Smooth muscle cell (in vitro differentiated cells): ENCODE data around the gene TTC19. TPM values are rescaled to one million over a fixed set of nuclear protein-coding genes. Genes with fewer than 3 reads are reported as not detected.

ENCODE experiments used
- DNase-seq: peaks from one replicate; lab custom pipeline; 2025; ENCODE audit not compliant: unreplicated experiment; lab: John Stamatoyannopoulos, UW
- H2AFZ ChIP-seq: fragments of 200-600 bp; sonication (generic); 2 replicates; pipeline ENCODE4 v1.6.0; 2016; ENCODE audit warnings: antibody characterized with exemption, low read depth, mild to moderate bottlenecking
- H3F3A ChIP-seq: fragments of 200-600 bp; sonication (generic); 2 replicates; pipeline ENCODE4 v1.6.0; 2017; ENCODE audit warnings: antibody characterized with exemption, low read depth
- H3K27ac ChIP-seq: fragments of 200-600 bp; sonication (generic); 2 replicates; pipeline ENCODE4 v1.5.1; 2016; ENCODE audit warnings: low read depth, mild to moderate bottlenecking
- H3K27me3 ChIP-seq: fragments of 200-600 bp; sonication (generic); 2 replicates; pipeline ENCODE4 v1.6.1; 2016; ENCODE audit warnings: low read depth, mild to moderate bottlenecking
- H3K36me3 ChIP-seq: fragments of 200-600 bp; sonication (generic); 2 replicates; pipeline ENCODE4 v1.5.1; 2016; ENCODE audit warnings: low read depth
- H3K4me1 ChIP-seq: fragments of 200-600 bp; sonication (generic); 2 replicates; pipeline ENCODE4 v1.5.1; 2016; ENCODE audit warnings: low read depth
- H3K4me2 ChIP-seq: fragments of 200-600 bp; sonication (generic); 2 replicates; pipeline ENCODE4 v1.6.0; 2016; ENCODE audit warnings: mild to moderate bottlenecking
- H3K4me3 ChIP-seq: fragments of 200-600 bp; sonication (generic); 2 replicates; pipeline ENCODE4 v1.5.1; 2016; ENCODE audit warnings: mild to moderate bottlenecking
- H3K79me2 ChIP-seq: fragments of 200-600 bp; sonication (generic); 2 replicates; pipeline ENCODE4 v1.6.0; 2016; ENCODE audit warnings: low read depth, mild to moderate bottlenecking
- H3K9ac ChIP-seq: fragments of 200-600 bp; sonication (generic); 2 replicates; pipeline ENCODE4 v1.6.0; 2016; ENCODE audit warnings: low read depth
- H3K9me3 ChIP-seq: fragments of 200-600 bp; sonication (generic); replicated peaks from 2 replicates; pipeline ENCODE4 v1.5.1; 2016; ENCODE audit warnings: low read depth
- H4K20me1 ChIP-seq: fragments of 200-600 bp; sonication (generic); 2 replicates; pipeline ENCODE4 v1.6.0; 2016; ENCODE audit warnings: low read depth
- WGBS: methylation state at CpG from one replicate; pipeline ENCODE4 v1.1.7; 2016; ENCODE audit warnings: low lambda C conversion rate; 5-methylcytosine and 5-hydroxymethylcytosine counted together
- polyA plus RNA-seq: library from polyadenylated mRNA; unstranded; fragments of >200 nt; fragmentation: Nextera tagmentation; extraction: Ambion mirVana; gene quantifications from 2 replicates; pipeline ENCODE4 v1.2.1, GENCODE V29; 2016
- total RNA-seq: library from RNA; depleted of rRNA; stranded (reverse); fragments of >200 nt; gene quantifications from 2 replicates; pipeline ENCODE4 v1.2.3, GENCODE V29; 2014
- TF ChIP-seq, protein P1 (sequence below): fragments of 200-600 bp; sonication (generic); IDR thresholded peaks from 2 replicates; pipeline ENCODE4 v1.5.1; 2017; ENCODE audit warnings: borderline replicate concordance, mild to moderate bottlenecking, antibody characterized with exemption; ENCODE audit not compliant: insufficient read depth, poor library complexity, severe bottlenecking

Gene TTC19
- total and polyA plus RNA-seq, 2 experiments from 2014 or later, result 17.4 to 38.7 TPM

GRCh38 chr17:15999974-16000827 lies 577 bp downstream of the TTC19 start:
- TF ChIP-seq, protein P1, sequence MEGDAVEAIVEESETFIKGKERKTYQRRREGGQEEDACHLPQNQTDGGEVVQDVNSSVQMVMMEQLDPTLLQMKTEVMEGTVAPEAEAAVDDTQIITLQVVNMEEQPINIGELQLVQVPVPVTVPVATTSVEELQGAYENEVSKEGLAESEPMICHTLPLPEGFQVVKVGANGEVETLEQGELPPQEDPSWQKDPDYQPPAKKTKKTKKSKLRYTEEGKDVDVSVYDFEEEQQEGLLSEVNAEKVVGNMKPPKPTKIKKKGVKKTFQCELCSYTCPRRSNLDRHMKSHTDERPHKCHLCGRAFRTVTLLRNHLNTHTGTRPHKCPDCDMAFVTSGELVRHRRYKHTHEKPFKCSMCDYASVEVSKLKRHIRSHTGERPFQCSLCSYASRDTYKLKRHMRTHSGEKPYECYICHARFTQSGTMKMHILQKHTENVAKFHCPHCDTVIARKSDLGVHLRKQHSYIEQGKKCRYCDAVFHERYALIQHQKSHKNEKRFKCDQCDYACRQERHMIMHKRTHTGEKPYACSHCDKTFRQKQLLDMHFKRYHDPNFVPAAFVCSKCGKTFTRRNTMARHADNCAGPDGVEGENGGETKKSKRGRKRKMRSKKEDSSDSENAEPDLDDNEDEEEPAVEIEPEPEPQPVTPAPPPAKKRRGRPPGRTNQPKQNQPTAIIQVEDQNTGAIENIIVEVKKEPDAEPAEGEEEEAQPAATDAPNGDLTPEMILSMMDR, result no peak
- H3K27me3 ChIP-seq, result no peaks in the 10 kb centered on the region
- no peak for DNase-seq

GRCh38 chr17:16001226-16001897 lies 1.7 kb downstream of the TTC19 start:
- Histone ChIP-seq H3K27ac (no peak overlapping the region), H3K36me3 (peaks cover 17% of the 10 kb centered on the region), H3K9me3 (no peaks in the 10 kb centered on the region), H3K4me1 (peaks cover 9% of the 10 kb centered on the region), H3K79me2 (peaks cover 41% of the 10 kb centered on the region), H2AFZ (no peak overlapping the region), H3F3A (no peaks in the 10 kb centered on the region), H4K20me1 (peaks cover 11% of the 10 kb centered on the region), H3K27me3 (no peaks in the 10 kb centered on the region), H3K4me2 (peak overlapping the region; percentile 90), H3K9ac (no peak overlapping the region), H3K4me3 (peak overlapping the region; percentile 63)
- TF ChIP-seq, protein P1, result no peak
- no peak for DNase-seq

More at GRCh38 chr17:15999974-16000827, 577 bp downstream of the TTC19 start:
- Histone ChIP-seq H3K79me2 (peaks cover 49% of the 10 kb centered on the region), H2AFZ (peak overlapping the region; percentile 1), H3F3A (no peaks in the 10 kb centered on the region), H3K9me3 (no peaks in the 10 kb centered on the region), H4K20me1 (peaks cover 11% of the 10 kb centered on the region), H3K4me3 (peak overlapping the region; percentile 63), H3K27ac (peak overlapping the region; percentile 89), H3K4me1 (peaks cover 9% of the 10 kb centered on the region), H3K9ac (peak overlapping the region; percentile 74), H3K36me3 (peaks cover 17% of the 10 kb centered on the region), H3K4me2 (peak overlapping the region; percentile 90)
- 2% methylated on average over 44 of the region's 64 CpGs for WGBS

- TF ChIP-seq, protein P1, result no peak
- peaks cover 11% of the 10 kb centered on the region for H4K20me1 ChIP-seq
- H3K9ac ChIP-seq, result no peak overlapping the region
- no peak overlapping the region for H3K4me3 ChIP-seq
- no peaks in the 10 kb centered on the region for H3K9me3 ChIP-seq
- H3K27me3 ChIP-seq, result no peaks in the 10 kb centered on the region
- peaks cover 30% of the 10 kb centered on the region for H3K79me2 ChIP-seq
- peaks cover 28% of the 10 kb centered on the region for H3K36me3 ChIP-seq
- no peak overlapping the region for H3K4me2 ChIP-seq
- H2AFZ ChIP-seq, result no peak overlapping the region
- DNase-seq, result no peak
- H3K27ac ChIP-seq, result no peak overlapping the region
- no peaks in the 10 kb centered on the region for H3F3A ChIP-seq
- H3K4me1 ChIP-seq, result peaks cover 9% of the 10 kb centered on the region
- WGBS, result 100% methylated on average over 2 of the region's 2 CpGs
Observed at GRCh38 chr17:16002708-16003260, 3.2 kb downstream of the TTC19 start.
